Peyer's patch (tissue), 4 donors: ENCODE measurements around the gene GNE. TPM values are rescaled to one million over a fixed set of nuclear protein-coding genes. Genes with fewer than 3 reads are reported as not detected.

Source experiments
- DNase-seq, 3 donors: peaks; one replicate each; pipeline ENCODE4 v3.0.0-alpha.2; 2017 to 2019
- H3K27ac ChIP-seq, 4 donors: fragments of 200-600 bp; sonication (generic); one replicate each; pipeline ENCODE4 v1.5.1; 2016 to 2019
- H3K27me3 ChIP-seq, 2 donors: fragments of 200-600 bp; sonication (generic); one replicate each; pipeline ENCODE4 v1.5.1; 2019
- H3K36me3 ChIP-seq, 3 donors: fragments of 200-600 bp; sonication (generic); one replicate each; pipeline ENCODE4 v1.5.1; 2016 to 2019
- H3K4me1 ChIP-seq, 4 donors: fragments of 200-600 bp; sonication (generic); one replicate each; pipeline ENCODE4 v1.5.1; 2016 to 2019
- H3K4me3 ChIP-seq, 4 donors: fragments of 200-600 bp; sonication (generic); 1 replicate in 3 of 4; 2 replicates in 1 of 4; pipeline ENCODE4 v1.5.1; 2016 to 2019; ENCODE audit warnings: mild to moderate bottlenecking in 1 of 4
- H3K9me3 ChIP-seq, 4 donors: fragments of 200-600 bp; sonication (generic); one replicate each; pipeline ENCODE4 v1.5.1; 2016 to 2019; ENCODE audit warnings: mild to moderate bottlenecking in 1 of 4
- POLR2A ChIP-seq, 2 donors: fragments of 450-650 bp; IDR thresholded peaks; one replicate each; pipeline ENCODE4 v1.5.1; 2017; ENCODE audit warnings: antibody characterized with exemption in 2 of 2, mild to moderate bottlenecking in 2 of 2, moderate library complexity in 2 of 2
- small RNA-seq, 2 donors: library from RNA; depleted of rRNA; stranded (forward); fragments of <200 nt; gene quantifications; one replicate each; pipeline ENCODE3, GENCODE V24; 2016
- total RNA-seq, 4 donors: library from RNA; depleted of rRNA; stranded (reverse); fragments of >200 nt; gene quantifications; one replicate each; pipeline ENCODE4 v1.1.0, GENCODE V29; 2016
- TF ChIP-seq, protein P1 (sequence below), 6 experiments: fragments of 450-650 bp in 4 of 6; fragments of 200-600 bp in 2 of 6; sonication (generic) in 1 of 6; IDR thresholded peaks; one replicate each; pipeline ENCODE4 v1.5.1; 2017 to 2019; ENCODE audit warnings: antibody characterized with exemption in 6 of 6, mild to moderate bottlenecking in 3 of 6, moderate library complexity in 1 of 6

GNE gene
- total RNA-seq, 4 donors from 2014 or later = 18.4 to 47.0 (median 23.5) TPM

GRCh38 chr9:36169708-36170107, 88.5 kb downstream of the GNE start:
- DNase-seq = no peak
- Histone ChIP-seq H3K9me3 (no peaks in the 10 kb centered on the region), H3K4me1 (peaks cover 0 to 4% (median 0%) of the 10 kb centered on the region in 4 donors), H3K4me3 (no peak overlapping the region), H3K27me3 (no peaks in the 10 kb centered on the region), H3K36me3 (no peaks in the 10 kb centered on the region), H3K27ac (no peak overlapping the region)
- TF ChIP-seq POLR2A (IDR thresholded peaks at IDR 0.05) = no peak
- TF ChIP-seq, protein P1, sequence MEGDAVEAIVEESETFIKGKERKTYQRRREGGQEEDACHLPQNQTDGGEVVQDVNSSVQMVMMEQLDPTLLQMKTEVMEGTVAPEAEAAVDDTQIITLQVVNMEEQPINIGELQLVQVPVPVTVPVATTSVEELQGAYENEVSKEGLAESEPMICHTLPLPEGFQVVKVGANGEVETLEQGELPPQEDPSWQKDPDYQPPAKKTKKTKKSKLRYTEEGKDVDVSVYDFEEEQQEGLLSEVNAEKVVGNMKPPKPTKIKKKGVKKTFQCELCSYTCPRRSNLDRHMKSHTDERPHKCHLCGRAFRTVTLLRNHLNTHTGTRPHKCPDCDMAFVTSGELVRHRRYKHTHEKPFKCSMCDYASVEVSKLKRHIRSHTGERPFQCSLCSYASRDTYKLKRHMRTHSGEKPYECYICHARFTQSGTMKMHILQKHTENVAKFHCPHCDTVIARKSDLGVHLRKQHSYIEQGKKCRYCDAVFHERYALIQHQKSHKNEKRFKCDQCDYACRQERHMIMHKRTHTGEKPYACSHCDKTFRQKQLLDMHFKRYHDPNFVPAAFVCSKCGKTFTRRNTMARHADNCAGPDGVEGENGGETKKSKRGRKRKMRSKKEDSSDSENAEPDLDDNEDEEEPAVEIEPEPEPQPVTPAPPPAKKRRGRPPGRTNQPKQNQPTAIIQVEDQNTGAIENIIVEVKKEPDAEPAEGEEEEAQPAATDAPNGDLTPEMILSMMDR (IDR thresholded peaks at IDR 0.05) = no peak

DNA sequence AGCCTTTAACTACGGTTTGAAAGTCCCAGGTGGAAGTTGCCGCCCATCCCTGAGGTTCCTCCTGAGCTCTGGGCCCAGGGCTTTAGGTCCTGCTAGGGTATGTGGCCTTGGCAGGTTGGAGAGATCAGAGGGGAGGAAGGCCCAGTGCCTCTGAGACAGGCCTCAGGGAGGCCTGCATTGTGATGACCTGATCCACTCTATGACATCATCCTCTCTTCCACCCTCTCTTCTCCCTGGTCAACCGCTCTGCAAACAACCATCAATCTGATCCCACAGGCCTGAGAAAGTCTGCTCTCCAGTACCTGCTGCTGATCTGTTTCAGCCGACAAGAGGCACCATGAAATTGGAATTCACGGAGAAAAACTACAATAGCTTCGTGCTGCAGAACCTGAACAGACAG, 89.1 kb downstream of the GNE start, which contains the start of gene CCIN:
Gene CCIN (plus strand): TSS at position 223 of the 400 bp plus-strand sequence. CDS start 115 bp downstream, at position 338.
- DNase-seq = no peak
- no peak within 1 kb of the TSS for H3K27ac ChIP-seq
- H3K9me3 ChIP-seq = no peaks in the 10 kb centered on the region
- no peaks in the 10 kb centered on the region for H3K36me3 ChIP-seq
- no peaks in the 10 kb centered on the region for H3K27me3 ChIP-seq
- peaks cover 0 to 4% (median 0%) of the 10 kb centered on the region in 4 donors for H3K4me1 ChIP-seq
- no peak within 1 kb of the TSS for H3K4me3 ChIP-seq
- TF ChIP-seq, protein P1 (IDR thresholded peaks at IDR 0.05) = no peak
- TF ChIP-seq POLR2A (IDR thresholded peaks at IDR 0.05) = no peak

DNA sequence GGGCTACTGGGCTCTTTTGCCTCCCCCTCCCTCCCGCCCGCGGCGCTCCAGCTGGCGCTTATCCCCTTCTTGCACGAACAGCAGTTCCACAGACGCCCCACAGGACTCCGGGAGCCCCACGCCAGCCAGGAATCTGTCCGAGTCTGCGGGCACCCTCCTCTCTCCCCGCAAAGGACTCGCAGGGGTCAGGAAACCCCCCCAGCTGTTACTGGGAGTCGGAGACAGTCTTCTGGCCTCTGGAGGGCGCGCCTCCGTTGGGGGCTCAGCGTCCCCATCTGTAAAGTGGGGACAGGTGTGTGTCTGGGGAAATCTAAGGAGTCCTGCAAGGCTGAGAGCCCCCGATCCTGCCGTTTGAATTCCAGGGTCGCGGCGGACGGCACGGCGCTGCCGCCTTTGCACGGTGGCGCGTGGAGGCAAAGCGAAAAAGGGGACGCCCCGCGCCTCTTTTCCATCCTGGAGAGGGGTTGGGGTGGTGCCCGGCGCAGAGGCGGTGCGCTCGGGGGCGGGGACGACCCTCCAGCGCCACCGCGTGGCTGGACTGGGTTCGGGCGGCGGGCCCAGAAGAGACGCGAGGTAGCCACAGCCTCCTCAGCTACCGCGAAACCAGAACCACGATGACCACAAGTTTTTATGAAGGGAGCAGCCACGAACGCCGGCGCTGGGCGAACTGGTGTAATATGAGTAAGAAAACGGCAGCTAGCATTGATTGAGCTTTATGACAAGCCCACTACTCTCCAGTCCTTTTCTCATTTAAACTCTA, 91.9 kb downstream of the GNE start:
- H3K4me1 ChIP-seq = peaks cover 0 to 12% (median 0%) of the 10 kb centered on the region in 4 donors

GRCh38 chr9:36165826-36166167, 92.5 kb downstream of the GNE start:
- peak overlapping the region in 3 of 4 donors; percentile 43 to 67 (median 53) for H3K27ac ChIP-seq
- TF ChIP-seq POLR2A (IDR thresholded peaks at IDR 0.05) = no peak
- TF ChIP-seq, protein P1 (IDR thresholded peaks at IDR 0.05) = no peak
- no peaks in the 10 kb centered on the region for H3K9me3 ChIP-seq
- H3K4me1 ChIP-seq = peaks cover 0 to 12% (median 0%) of the 10 kb centered on the region in 4 donors
- H3K27me3 ChIP-seq = no peaks in the 10 kb centered on the region
- no peak for DNase-seq
- H3K36me3 ChIP-seq = no peaks in the 10 kb centered on the region
- H3K4me3 ChIP-seq = peak overlapping the region; percentile 34 to 55 (median 51)

More for the DNA sequence above, 91.9 kb downstream of the GNE start:
- Histone ChIP-seq H3K27ac (peak overlapping the region in 3 of 4 donors; percentile 43 to 67 (median 53)), H3K27me3 (no peaks in the 10 kb centered on the region), H3K4me3 (peak overlapping the region; percentile 34 to 55 (median 51)), H3K9me3 (no peaks in the 10 kb centered on the region), H3K36me3 (no peaks in the 10 kb centered on the region)
- TF ChIP-seq, protein P1 (IDR thresholded peaks at IDR 0.05) = peak; percentile 85 to 97 (median 93)
- no peak for TF ChIP-seq POLR2A (IDR thresholded peaks at IDR 0.05)
- peak; percentile 72 to 92 (median 90) for DNase-seq

GRCh38 chr9:36164989-36165388, 93.3 kb downstream of the GNE start:
- TF ChIP-seq, protein P1 (IDR thresholded peaks at IDR 0.05) = no peak
- no peak for TF ChIP-seq POLR2A (IDR thresholded peaks at IDR 0.05)
- no peaks in the 10 kb centered on the region for H3K36me3 ChIP-seq
- no peaks in the 10 kb centered on the region for H3K27me3 ChIP-seq
- H3K27ac ChIP-seq = peak overlapping the region in 1 of 4 donors; percentile 14
- no peak for DNase-seq
- peaks cover 0 to 12% (median 0%) of the 10 kb centered on the region in 4 donors for H3K4me1 ChIP-seq
- H3K9me3 ChIP-seq = no peaks in the 10 kb centered on the region
- no peak overlapping the region for H3K4me3 ChIP-seq

Small RNAs within 50 kb of the gene (small RNA-seq; reads per million reads assigned to genes)
- gene RNU4-53P = 0 reads per million in 2 donors

Other genes starting within 250 kb of the GNE start
- gene RECK, start 221.5 kb downstream of the GNE start, total RNA-seq = 1 to 10 TPM; 1.9 to 8.3 (median 5.9) TPM
- 10 to 100 TPM in 2 of 4 donors, 1 to 10 TPM in 2; 8.6 to 31.4 (median 11.6) TPM for gene GLIPR2, start 121.7 kb downstream of the GNE start, total RNA-seq
- not detected for gene CCIN, start 89.1 kb downstream of the GNE start, total RNA-seq
- 100 to 1,000 TPM; 131 to 150 (median 133) TPM for gene CLTA, start 67.5 kb downstream of the GNE start, total RNA-seq
- 10 to 100 TPM; 16.5 to 23.9 (median 20.6) TPM for gene RNF38, start 141.8 kb upstream of the GNE start, total RNA-seq